SK-N-SH (cell line): ENCODE measurements around the gene DYNC2H1. TPM values are rescaled to one million over a fixed set of nuclear protein-coding genes. Genes with fewer than 3 reads are reported as not detected.

Experiments used
- CTCF ChIA-PET: fragments of 300-600, 350-600 bp; formaldehyde crosslinking; extraction: SDS; loops from one replicate; lab custom pipeline; 2021; lab: Yijun Ruan, JAX
- POLR2A ChIA-PET: fragments of 350-600 bp; sonication (Branson Sonifier 250); formaldehyde crosslinking; extraction: SDS; loops from one replicate; lab custom pipeline; 2020; ENCODE audit warnings: antibody characterized with exemption, inconsistent platforms; lab: Yijun Ruan, JAX
- DNase-seq: peaks from one replicate; pipeline ENCODE4 v3.0.0; 2012
- H2AFZ ChIP-seq: fragments of 200-600 bp; sonication (generic); 2 replicates; pipeline ENCODE4 v1.8.1; 2016; ENCODE audit warnings: antibody characterized with exemption, mild to moderate bottlenecking, low read depth
- H3F3A ChIP-seq: fragments of 200-600 bp; sonication (generic); replicated peaks from 2 replicates; pipeline ENCODE3; 2016; ENCODE audit warnings: antibody characterized with exemption, mild to moderate bottlenecking; ENCODE audit not compliant: insufficient read depth
- H3K27ac ChIP-seq, 2 experiments: fragments of 200-500 bp in 1 of 2; fragments of 200-600 bp in 1 of 2; sonication (Bioruptor generic) in 1 of 2; sonication (generic), shearing (Covaris generic) in 1 of 2; 2 replicates each; pipeline versions ENCODE4 v1.5.1 to v1.6.1; 2014 to 2016; ENCODE audit warnings: low read depth in 2 of 2, inconsistent platforms in 1 of 2, low read length in 1 of 2, mild to moderate bottlenecking in 1 of 2, mixed read lengths in 1 of 2
- H3K27me3 ChIP-seq: fragments of 200-600 bp; sonication (generic), shearing (Covaris generic); 2 replicates; pipeline ENCODE4 v1.6.1; 2016; ENCODE audit warnings: mixed run types; ENCODE audit not compliant: insufficient read depth
- H3K36me3 ChIP-seq, 2 experiments: fragments of 200-500 bp in 1 of 2; fragments of 200-600 bp in 1 of 2; sonication (Bioruptor generic) in 1 of 2; sonication (generic) in 1 of 2; replicated peaks in 1 of 2; 2 replicates each; pipeline versions ENCODE3 to v1.5.1; 2014 to 2016; ENCODE audit warnings: low read length in 1 of 2, mild to moderate bottlenecking in 1 of 2; ENCODE audit not compliant: insufficient read depth in 2 of 2, control insufficient read depth in 1 of 2
- H3K4me1 ChIP-seq, 2 experiments: fragments of 200-500 bp in 1 of 2; fragments of 200-600 bp in 1 of 2; sonication (Bioruptor generic) in 1 of 2; sonication (generic), shearing (Covaris generic) in 1 of 2; 2 replicates each; pipeline versions ENCODE4 v1.5.1 to v1.6.1; 2014 to 2016; ENCODE audit warnings: low read depth in 1 of 2, low read length in 1 of 2, mixed run types in 1 of 2; ENCODE audit not compliant: insufficient read depth in 2 of 2, control insufficient read depth in 1 of 2
- H3K4me2 ChIP-seq: fragments of 200-600 bp; sonication (generic), shearing (Covaris generic); 2 replicates; pipeline ENCODE4 v1.6.1; 2017; ENCODE audit warnings: mixed run types
- H3K4me3 ChIP-seq, 2 experiments: fragments of 200-500 bp in 1 of 2; fragments of 200-600 bp in 1 of 2; sonication (Bioruptor generic) in 1 of 2; sonication (generic), shearing (Covaris generic) in 1 of 2; 2 replicates each; pipeline versions ENCODE4 v1.5.1 to v1.8.1; 2014 to 2016; ENCODE audit warnings: low read depth in 2 of 2, inconsistent platforms in 1 of 2, low read length in 1 of 2, mild to moderate bottlenecking in 1 of 2, mixed read lengths in 1 of 2, moderate library complexity in 1 of 2
- H3K79me2 ChIP-seq: fragments of 200-600 bp; sonication (generic); 2 replicates; pipeline ENCODE4 v1.8.1; 2017; ENCODE audit warnings: mild to moderate bottlenecking; ENCODE audit not compliant: insufficient read depth
- H3K9ac ChIP-seq: fragments of 200-600 bp; sonication (generic); 2 replicates; pipeline ENCODE4 v1.6.1; 2017; ENCODE audit warnings: mixed run types
- H3K9me2 ChIP-seq: fragments of 200-600 bp; sonication (generic); 2 replicates; pipeline ENCODE4 v1.6.1; 2017; ENCODE audit warnings: mixed run types
- H3K9me3 ChIP-seq: fragments of 200-600 bp; sonication (generic); 2 replicates; pipeline ENCODE4 v1.6.1; 2017; ENCODE audit warnings: mixed run types, mild to moderate bottlenecking, moderate library complexity
- H4K20me1 ChIP-seq: fragments of 200-600 bp; sonication (generic); 2 replicates; pipeline ENCODE4 v1.6.1; 2017; ENCODE audit warnings: mild to moderate bottlenecking, mixed run types; ENCODE audit not compliant: insufficient read depth
- CHD2 ChIP-seq: fragments of 150-350 bp; IDR thresholded peaks from 2 replicates; pipeline ENCODE4 v1.6.1; 2018; ENCODE audit warnings: low read length; ENCODE audit not compliant: partially characterized antibody
- EP300 ChIP-seq, 2 experiments: IDR thresholded peaks; 2 replicates each; pipeline versions ENCODE4 v1.4.0 to v1.6.1; 2012; ENCODE audit warnings: borderline replicate concordance in 1 of 2, low read depth in 1 of 2, low read length in 1 of 2
- EZH2phosphoT487 ChIP-seq: fragments of 200-600 bp; sonication (generic); IDR thresholded peaks from 2 replicates; pipeline ENCODE4 v1.6.1; 2017; ENCODE audit warnings: low read depth, mixed run types, mild to moderate bottlenecking, antibody characterized with exemption, moderate library complexity, borderline replicate concordance
- FOXM1 ChIP-seq: IDR thresholded peaks from 2 replicates; pipeline ENCODE4 v1.4.0; 2012; ENCODE audit warnings: low read depth, mild to moderate bottlenecking
- JUND ChIP-seq: IDR thresholded peaks from 2 replicates; pipeline ENCODE4 v1.4.0; 2012
- MAX ChIP-seq: IDR thresholded peaks from 2 replicates; pipeline ENCODE4 v1.4.0; 2012; ENCODE audit warnings: low read depth
- MXI1 ChIP-seq: IDR thresholded peaks from 2 replicates; pipeline ENCODE4 v1.6.1; 2012; ENCODE audit warnings: mild to moderate bottlenecking, low read depth, low read length, improper control_type of control experiment
- NRF1 ChIP-seq: IDR thresholded peaks from 2 replicates; pipeline ENCODE4 v1.6.1; 2012; ENCODE audit warnings: low read depth, mild to moderate bottlenecking, low read length
- REST ChIP-seq: IDR thresholded peaks from 2 replicates; pipeline ENCODE4 v1.6.1; 2012; ENCODE audit warnings: mild to moderate bottlenecking, low read depth, low read length, moderate library complexity
- SIN3A ChIP-seq: IDR thresholded peaks from 2 replicates; pipeline ENCODE4 v1.6.1; 2012; ENCODE audit warnings: low read depth, mild to moderate bottlenecking, low read length, moderate library complexity, borderline replicate concordance
- TAF1 ChIP-seq: IDR thresholded peaks from 2 replicates; pipeline ENCODE4 v1.6.1; 2012; ENCODE audit warnings: low read depth, mild to moderate bottlenecking, low read length, moderate library complexity, borderline replicate concordance
- USF1 ChIP-seq: IDR thresholded peaks from 2 replicates; pipeline ENCODE4 v1.4.0; 2012; ENCODE audit warnings: low read depth, borderline replicate concordance
- WGBS: methylation state at CpG from one replicate; pipeline ENCODE4 v1.1.6; 2017; ENCODE audit warnings: low lambda C conversion rate; 5-methylcytosine and 5-hydroxymethylcytosine counted together
- polyA plus RNA-seq, 3 experiments: library from polyadenylated mRNA; depleted of rRNA; stranded (reverse); fragments of >200 nt; gene quantifications; 2 replicates each; pipeline ENCODE4 v1.2.3, GENCODE V29; 2012

Gene DYNC2H1
- polyA plus RNA-seq, 1 of the 3 experiments (the other 2 are of a cell fraction): 15.3 TPM

GRCh38 chr11:103367650-103368049 lies 258.4 kb downstream of the DYNC2H1 start:
- Histone ChIP-seq H3F3A (no peaks in the 10 kb centered on the region), H3K4me1 (peaks cover 5 to 6% of the 10 kb centered on the region in 2 experiments; a peak in 3 of 4 replicates), H3K27me3 (no peaks in the 10 kb centered on the region), H3K79me2 (no peaks in the 10 kb centered on the region), H3K9ac (no peak overlapping the region), H3K27ac (peak overlapping the region in 1 of 2 experiments; percentile 57; a peak in 2 of 4 replicates), H3K4me3 (no peak overlapping the region), H3K4me2 (no peak overlapping the region), H4K20me1 (no peaks in the 10 kb centered on the region), H2AFZ (peak overlapping the region; percentile 11; the same call in 1 of the 2 replicates), H3K9me3 (no peaks in the 10 kb centered on the region), H3K9me2 (no peaks in the 10 kb centered on the region), H3K36me3 (peaks cover 3 to 14% of the 10 kb centered on the region in 2 experiments)
- 74% methylated on average over 3 of the region's 3 CpGs for WGBS
- no peak for DNase-seq
- TF ChIP-seq REST: no peak
- TF ChIP-seq FOXM1: no peak
- TF ChIP-seq TAF1: no peak
- CTCF ChIA-PET: no interaction called here
- POLR2A ChIA-PET: no interaction called here

GRCh38 chr11:103368145-103368544 lies 258.9 kb downstream of the DYNC2H1 start:
- ChIA-PET POLR2A (no interaction called here), CTCF (no interaction called here)
- Histone ChIP-seq H3K27ac (peak overlapping the region in 1 of 2 experiments; percentile 57; a peak in 1 of 4 replicates), H3K79me2 (no peaks in the 10 kb centered on the region), H3F3A (no peaks in the 10 kb centered on the region), H4K20me1 (no peaks in the 10 kb centered on the region), H2AFZ (no peak overlapping the region), H3K9me2 (no peaks in the 10 kb centered on the region), H3K27me3 (no peaks in the 10 kb centered on the region), H3K4me3 (no peak overlapping the region), H3K4me2 (no peak overlapping the region), H3K9ac (no peak overlapping the region), H3K4me1 (peaks cover 5 to 6% of the 10 kb centered on the region in 2 experiments; a peak in 3 of 4 replicates), H3K36me3 (peaks cover 3 to 14% of the 10 kb centered on the region in 2 experiments), H3K9me3 (no peaks in the 10 kb centered on the region)
- no peak for DNase-seq
- 65% methylated on average over 1 of the region's 1 CpG for WGBS
- no peak for TF ChIP-seq JUND

- TF ChIP-seq EP300 (IDR thresholded peaks at IDR 0.05; ENCODE audit: borderline replicate concordance in 1 of 2, low read depth in 1 of 2, low read length in 1 of 2): no peak
- TF ChIP-seq USF1: no peak
- no peak for TF ChIP-seq EZH2phosphoT487
- no peak for TF ChIP-seq NRF1
- no peak for TF ChIP-seq REST
- TF ChIP-seq MAX: no peak
- TF ChIP-seq MXI1: no peak
- no peak for TF ChIP-seq TAF1
- TF ChIP-seq CHD2: no peak
- no peak for TF ChIP-seq SIN3A
- Histone ChIP-seq H3K27ac (no peak overlapping the region), H4K20me1 (no peaks in the 10 kb centered on the region), H3K9me3 (no peaks in the 10 kb centered on the region; the same call in 1 of the 2 replicates), H3K27me3 (no peaks in the 10 kb centered on the region), H3K9ac (no peak overlapping the region), H3K4me2 (no peak overlapping the region), H3K79me2 (no peaks in the 10 kb centered on the region), H2AFZ (no peak overlapping the region), H3K36me3 (peaks cover 3 to 22% of the 10 kb centered on the region in 2 experiments), H3K4me3 (no peak overlapping the region), H3K9me2 (no peaks in the 10 kb centered on the region), H3K4me1 (peaks cover 2 to 6% of the 10 kb centered on the region in 2 experiments; a peak in 3 of 4 replicates), H3F3A (no peaks in the 10 kb centered on the region)
- no peak for DNase-seq
- WGBS: 73% methylated on average over 1 of the region's 1 CpG
- ChIA-PET CTCF (no interaction called here), POLR2A (no interaction called here)
Measured at GRCh38 chr11:103370076-103370475, 260.9 kb downstream of the DYNC2H1 start.
